ENCODE measurements around the gene EN2. TPM values are rescaled to one million over a fixed set of nuclear protein-coding genes. Genes with fewer than 3 reads are reported as not detected.

EN2 gene
- polyA plus RNA-seq, 3 donors, result 0.04 to 0.15 (median 0.06) TPM

- DNase-seq (ENCODE audit: low read depth in 3 of 3, low spot score in 2 of 3), result no peak
Measured at GRCh38 chr7:155483245-155483644, 25.3 kb downstream of the EN2 start.

GRCh38 chr7:155483868-155484325 is 26.0 kb downstream of the EN2 start:
- DNase-seq (ENCODE audit: low read depth in 3 of 3, low spot score in 2 of 3), result no peak

- no peak for DNase-seq (ENCODE audit: low read depth in 3 of 3, low spot score in 2 of 3)
Measured at GRCh38 chr7:155484483-155485399, 26.8 kb downstream of the EN2 start.

GRCh38 chr7:155486783-155487508 is 29.0 kb downstream of the EN2 start:
- DNase-seq (ENCODE audit: low read depth in 3 of 3, low spot score in 2 of 3), result no peak

- DNase-seq (ENCODE audit: low read depth in 3 of 3, low spot score in 2 of 3), result no peak
Measured at GRCh38 chr7:155487509-155488482, 29.9 kb downstream of the EN2 start.

- DNase-seq (ENCODE audit: low read depth in 3 of 3, low spot score in 2 of 3), result no peak
Measured at GRCh38 chr7:155488483-155489127, 30.7 kb downstream of the EN2 start.

GRCh38 chr7:155489158-155489840 is 31.4 kb downstream of the EN2 start:
- no peak for DNase-seq (ENCODE audit: low read depth in 3 of 3, low spot score in 2 of 3)

GRCh38 chr7:155489862-155490696 is 32.1 kb downstream of the EN2 start:
- DNase-seq (ENCODE audit: low read depth in 3 of 3, low spot score in 2 of 3), result no peak

- no peak for DNase-seq (ENCODE audit: low read depth in 3 of 3, low spot score in 2 of 3)
Measured at GRCh38 chr7:155490697-155491628, 33.0 kb downstream of the EN2 start.

DNA sequence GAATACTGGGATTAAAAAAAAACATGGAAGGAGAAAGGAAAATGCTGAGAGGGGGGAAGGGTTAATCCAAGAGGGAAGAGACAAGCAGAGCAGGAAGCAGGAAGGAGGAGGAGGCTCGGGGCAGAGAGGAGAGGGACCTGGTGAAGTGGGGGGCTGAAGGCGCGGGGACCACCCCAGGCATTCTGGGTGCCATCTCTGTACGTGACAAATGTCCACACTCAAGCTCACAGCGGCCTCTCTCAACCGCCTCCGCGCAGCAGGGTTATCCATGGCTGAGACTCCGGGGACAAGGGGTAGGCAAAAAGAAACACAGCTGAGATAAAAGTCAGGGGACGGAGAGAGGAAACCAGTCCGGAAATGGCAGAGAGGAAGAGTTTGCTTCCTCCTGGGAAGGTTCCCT is 33.9 kb downstream of the EN2 start:
- DNase-seq (ENCODE audit: low read depth in 3 of 3, low spot score in 2 of 3), result no peak

DNA sequence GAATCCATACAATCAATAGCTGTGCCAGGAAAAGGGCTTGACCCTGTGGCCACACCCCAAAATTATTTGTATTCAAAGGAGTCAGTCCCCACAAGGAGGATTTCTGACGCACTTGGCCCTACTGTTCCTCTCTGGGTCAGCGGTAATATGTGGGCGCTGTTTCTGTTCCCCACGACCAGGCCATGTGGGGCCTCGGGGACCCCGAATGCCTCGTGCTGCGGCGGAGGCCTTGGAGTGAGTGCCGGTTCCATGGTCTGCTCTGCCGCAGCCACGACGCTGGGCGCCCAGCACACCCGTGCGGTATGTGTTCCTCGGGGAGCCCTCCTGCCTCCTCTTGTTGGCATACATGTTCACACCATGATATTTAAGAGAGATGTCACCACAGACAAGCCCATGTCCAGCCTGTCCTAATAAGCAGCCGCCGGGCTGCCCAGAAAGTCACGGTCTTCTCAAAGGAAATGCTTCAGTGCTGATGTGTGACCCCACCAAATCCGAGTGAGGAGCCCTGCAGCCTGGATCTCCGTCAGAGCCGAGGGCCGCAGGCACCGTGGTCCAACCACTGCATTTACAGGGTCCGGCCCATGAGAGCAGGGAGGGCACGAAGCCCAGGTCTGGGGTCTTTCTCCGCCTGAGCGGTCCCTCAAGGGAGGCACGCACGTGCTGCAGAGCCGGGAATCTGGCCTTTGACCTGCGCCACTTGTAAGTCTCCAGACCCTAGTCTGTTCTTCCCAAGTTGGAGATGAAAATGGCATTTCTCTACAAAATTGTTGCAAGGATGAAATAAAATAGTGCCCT is 36.0 kb downstream of the EN2 start:
- DNase-seq (ENCODE audit: low read depth in 3 of 3, low spot score in 2 of 3), result no peak

DNA sequence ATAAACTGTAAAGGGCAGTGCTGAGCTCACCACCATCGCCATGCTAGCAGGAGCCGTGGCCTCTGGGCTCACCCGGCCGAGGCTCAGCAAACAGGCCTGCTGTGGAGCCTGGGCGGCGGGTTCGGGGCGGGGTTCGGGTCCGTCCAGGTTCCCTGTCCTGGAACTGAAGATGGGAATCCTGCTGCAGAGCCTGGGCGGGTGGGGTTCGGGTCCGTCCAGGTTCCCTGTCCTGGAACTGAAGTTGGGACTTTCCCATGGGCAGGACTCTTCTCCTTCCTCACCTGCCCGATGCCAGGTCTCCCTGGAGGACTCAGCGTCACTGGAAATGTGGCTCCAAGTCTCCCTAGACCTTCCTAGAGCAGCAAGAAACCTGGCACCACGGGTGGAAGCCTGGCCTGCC is 36.6 kb downstream of the EN2 start:
- no peak for DNase-seq (ENCODE audit: low read depth in 3 of 3, low spot score in 2 of 3)

DNA sequence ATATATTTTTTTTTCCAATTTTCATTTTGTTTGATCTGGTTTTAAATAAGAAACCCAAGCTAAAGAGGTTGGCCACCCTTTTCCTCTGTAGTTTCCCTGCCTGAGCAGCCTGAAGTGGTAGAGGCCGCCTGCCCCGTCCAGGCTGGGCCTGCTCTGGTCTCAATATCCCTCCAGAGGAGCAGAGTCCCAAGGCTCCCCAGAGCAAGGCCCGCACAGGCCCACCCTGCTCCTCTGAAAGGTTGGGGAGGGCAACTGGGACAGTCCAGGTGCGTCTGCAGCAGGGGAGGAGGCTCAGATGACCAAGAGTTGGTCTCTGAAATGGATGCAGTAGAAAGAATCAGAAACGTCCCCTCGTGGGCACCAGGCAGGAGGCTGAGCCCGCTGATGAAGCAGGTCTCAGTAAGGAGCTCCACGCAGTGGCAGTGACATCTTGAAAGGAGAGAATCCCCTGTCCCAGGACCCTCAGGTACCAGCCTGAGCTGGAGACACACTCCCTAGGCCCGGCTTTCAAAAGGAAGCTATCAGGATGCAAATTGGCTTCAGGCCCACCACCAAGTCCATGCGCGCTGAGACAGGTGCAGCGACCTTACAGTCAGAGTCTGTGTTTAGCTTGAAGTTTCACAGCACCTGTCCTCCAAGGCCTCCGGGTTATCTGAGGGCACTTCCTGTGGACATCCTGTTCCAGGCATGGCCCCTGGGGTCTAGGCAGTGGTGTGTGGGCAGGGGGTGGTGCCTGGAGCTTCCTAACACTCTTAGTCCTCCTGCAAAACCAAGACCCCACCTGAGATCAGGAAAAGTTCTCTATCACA is 37.7 kb downstream of the EN2 start:
- DNase-seq (ENCODE audit: low read depth in 3 of 3, low spot score in 2 of 3), result no peak

DNA sequence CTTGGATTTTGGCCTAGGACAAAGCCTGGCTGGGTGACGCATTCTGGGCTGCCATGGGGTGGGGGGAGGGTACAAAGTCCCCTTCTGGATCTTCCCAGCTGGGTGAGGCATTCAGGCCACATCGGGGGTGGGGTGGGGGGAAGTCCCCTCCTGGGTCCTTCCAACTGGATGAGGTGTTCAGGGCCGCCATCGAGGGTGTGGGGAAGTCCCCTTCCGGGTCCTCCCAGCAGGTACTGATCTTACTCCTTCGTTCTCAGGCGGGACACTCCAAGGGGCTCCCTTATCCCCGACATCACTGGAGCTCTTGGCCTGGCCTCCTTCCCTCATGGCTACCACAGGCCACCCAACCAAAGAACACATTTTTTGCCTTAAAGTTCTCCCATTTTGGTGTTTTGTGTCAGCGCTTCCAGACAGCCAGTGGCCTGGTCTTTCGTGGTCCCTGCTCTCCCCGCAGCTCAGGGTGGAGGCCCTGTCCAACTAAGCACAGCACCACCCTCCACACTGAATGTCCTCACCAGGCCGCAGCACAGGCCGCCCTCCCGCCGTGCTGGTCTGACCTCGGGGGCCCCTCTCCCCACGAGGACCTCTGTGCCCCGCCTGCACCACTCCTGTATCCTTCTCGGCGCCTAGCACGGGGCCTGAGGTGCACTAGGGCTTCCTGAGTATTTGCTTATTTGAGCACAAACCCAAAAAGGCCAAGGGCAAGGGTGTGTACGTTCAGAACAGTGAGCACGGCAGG is 38.5 kb downstream of the EN2 start:
- no peak for DNase-seq (ENCODE audit: low read depth in 3 of 3, low spot score in 2 of 3)
